GM19023 (cell line): ENCODE results near the gene GALNT14.

ENCODE experiments used
- ATAC-seq: cut with Tn5 transposase; IDR thresholded peaks from one replicate; pipeline ENCODE4 v1.9.1; 2021; ENCODE audit warnings: mild to moderate bottlenecking, moderate library complexity; ENCODE audit not compliant: unreplicated experiment

GALNT14 gene

GRCh38 chr2:31016648-31017047 is 121.6 kb downstream of the GALNT14 start:
- no peak for ATAC-seq

GRCh38 chr2:31014516-31014915 is 123.7 kb downstream of the GALNT14 start:
- ATAC-seq, result no peak

DNA sequence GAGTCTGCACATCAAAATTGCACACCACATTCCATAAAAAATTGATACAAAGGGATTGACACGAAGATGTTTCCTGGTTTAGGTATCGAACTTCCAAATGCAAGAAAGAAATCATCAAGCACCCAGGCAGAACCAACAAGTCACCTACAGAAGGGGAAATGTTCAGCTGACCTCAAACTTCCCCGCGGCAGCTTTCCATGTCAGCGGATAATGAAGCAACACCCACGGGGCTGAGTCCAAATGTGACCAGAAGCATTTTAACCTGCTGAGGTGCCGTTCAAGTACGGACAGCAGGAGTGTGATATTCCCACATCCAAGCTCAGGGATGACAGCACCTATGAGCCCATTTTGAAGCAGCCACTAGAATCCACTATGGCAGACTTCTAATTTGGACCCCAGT is 124.9 kb downstream of the GALNT14 start:
- no peak for ATAC-seq

DNA sequence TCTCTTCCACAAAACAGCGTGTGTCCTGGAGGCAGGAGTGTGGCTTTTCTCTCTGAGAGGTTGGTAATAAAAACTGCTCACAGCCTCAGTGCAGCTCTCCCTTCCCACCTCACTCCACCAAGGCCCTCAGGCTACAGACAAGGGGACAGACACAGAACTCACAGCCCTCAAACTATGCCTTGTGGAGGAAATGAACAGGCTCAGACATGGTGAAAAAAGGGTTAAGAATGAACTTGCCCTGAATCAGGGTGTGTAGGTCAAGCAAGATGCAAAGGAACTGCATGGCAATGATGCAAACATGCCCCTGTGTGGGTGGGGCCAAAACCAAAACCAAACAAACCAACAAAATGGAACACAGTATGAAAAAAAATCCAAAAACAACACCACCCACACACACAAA is 125.8 kb downstream of the GALNT14 start:
- no peak for ATAC-seq

DNA sequence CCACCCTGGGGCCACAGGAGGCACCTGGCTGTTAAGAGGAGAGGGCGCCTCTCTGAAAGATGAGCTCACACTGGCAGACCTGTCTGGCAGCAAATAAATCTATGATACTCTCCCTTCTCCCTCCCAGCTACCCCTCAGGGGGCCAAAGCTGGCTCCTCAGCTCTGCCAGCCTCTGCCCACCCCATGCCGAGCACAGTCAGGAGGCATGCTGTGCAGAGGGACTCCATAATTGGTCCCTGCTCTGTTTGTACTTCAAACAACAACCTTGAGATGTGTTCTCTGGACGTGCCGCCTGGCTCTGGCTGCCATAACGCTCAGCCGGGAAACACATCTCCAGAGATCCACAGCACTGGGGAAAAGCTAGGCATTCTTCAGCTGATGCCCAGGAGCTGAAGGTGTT is 126.7 kb downstream of the GALNT14 start:
- ATAC-seq, result no peak

GRCh38 chr2:31008561-31009114 is 129.6 kb downstream of the GALNT14 start:
- no peak for ATAC-seq

- ATAC-seq, result no peak
Measured at GRCh38 chr2:31004257-31004656, 134.0 kb downstream of the GALNT14 start.

DNA sequence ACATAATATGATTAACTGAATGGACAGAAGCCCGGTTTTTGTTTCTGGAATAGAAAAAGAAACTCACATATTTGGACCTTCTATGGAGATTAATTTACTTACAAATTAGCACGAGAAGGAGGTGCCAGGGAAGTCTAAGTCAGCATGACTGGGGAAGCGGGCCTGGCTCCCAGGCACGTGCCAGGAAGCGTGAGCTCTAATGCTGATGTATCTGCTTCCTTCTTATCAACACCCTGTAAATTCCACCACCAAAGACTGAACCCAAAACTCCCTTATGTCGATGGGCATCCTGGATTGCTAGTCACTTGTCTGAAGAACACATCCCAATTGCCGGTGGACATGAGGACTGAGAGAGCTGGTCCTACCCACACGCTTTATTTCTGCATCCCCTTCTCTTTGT is 134.5 kb downstream of the GALNT14 start:
- no peak for ATAC-seq

DNA sequence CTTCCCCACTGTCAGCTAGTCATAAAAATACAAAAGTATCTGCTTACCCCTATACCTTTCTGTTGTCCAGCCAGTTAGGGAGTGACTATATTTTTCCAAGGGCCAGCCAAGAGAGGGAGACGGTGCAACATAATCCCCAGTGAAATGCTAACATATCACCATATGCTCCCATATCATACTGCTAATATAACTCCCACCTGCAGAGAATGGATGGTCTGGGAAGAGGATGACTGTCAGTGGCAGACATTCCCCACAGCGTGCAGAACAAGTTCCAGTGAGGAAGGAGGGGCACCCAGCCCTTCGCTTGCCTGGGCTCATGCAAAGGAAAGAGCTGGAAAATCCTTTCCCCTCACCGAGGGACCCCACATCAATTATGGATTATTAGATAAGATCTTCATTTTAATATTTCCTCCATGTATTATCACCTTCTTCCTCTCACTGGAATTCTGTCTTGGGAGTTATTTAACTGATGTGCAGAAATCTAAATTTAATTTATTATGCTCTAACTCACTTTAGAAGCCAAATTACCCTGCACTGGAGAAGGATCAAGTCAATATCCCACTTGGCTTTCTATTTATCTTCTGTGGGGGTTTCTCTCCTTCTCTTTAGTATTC is 135.6 kb downstream of the GALNT14 start:
- no peak for ATAC-seq

- ATAC-seq, result no peak
Measured at GRCh38 chr2:31000970-31001369, 137.3 kb downstream of the GALNT14 start.

DNA sequence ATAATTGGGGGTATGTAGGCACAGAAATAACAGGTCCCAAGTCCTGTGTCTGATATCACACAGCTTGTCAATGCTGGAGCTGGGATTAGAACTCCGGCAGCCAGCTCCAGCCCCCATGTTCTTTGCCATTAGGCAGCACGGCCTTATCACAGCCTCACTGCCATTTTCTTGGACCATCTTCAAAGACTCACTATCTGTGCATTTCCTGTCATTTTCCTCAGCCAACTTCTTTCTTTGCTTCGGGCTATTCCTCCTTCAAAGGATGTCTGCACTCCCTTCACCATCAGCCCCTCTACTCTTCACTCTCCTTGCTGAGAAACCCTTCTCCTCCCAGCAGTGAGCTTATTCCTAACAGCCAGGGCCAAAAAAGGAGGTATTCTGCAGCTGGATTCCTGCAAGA is 139.6 kb downstream of the GALNT14 start:
- ATAC-seq, result no peak

DNA sequence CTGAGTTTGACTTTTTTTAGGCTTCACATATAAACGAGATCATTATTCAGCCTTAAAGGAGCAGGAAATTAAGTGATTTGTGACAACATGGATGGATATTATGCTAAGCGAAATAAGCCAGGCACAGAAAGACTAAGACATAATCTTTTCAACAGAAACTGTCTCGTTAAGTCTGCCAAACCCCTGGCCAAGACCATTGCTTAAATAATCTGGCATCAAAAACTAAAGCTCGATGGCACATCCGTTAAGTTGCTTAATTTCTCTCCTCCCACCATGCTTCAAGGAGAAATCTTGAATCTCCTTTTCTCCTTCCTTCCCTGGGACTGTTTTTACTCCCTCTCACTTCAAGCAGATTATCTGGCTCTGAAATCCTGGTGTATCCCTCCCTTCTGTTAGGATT is 140.3 kb downstream of the GALNT14 start:
- ATAC-seq, result no peak

GRCh38 chr2:30994227-30995056 is 143.8 kb downstream of the GALNT14 start:
- ATAC-seq, result no peak

DNA sequence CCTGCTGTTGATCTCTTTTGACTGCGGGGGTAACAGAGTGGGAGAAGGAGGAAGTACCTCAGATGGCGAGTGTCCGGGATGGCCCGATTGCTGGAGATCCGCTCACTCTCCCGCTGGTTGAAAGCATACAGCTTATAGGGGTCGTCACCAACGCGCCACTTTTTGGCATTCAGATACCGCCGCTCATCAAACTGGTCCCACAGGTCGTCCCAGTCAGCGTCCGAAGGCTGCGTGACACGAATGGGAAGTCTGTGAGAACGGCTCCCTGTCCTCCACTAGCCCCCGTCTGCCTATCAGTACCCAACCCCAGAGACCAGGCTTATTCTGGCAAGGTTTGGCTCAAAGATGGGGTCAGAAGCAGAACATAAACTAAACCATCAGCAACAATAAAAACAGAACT is 145.5 kb downstream of the GALNT14 start:
- no peak for ATAC-seq

DNA sequence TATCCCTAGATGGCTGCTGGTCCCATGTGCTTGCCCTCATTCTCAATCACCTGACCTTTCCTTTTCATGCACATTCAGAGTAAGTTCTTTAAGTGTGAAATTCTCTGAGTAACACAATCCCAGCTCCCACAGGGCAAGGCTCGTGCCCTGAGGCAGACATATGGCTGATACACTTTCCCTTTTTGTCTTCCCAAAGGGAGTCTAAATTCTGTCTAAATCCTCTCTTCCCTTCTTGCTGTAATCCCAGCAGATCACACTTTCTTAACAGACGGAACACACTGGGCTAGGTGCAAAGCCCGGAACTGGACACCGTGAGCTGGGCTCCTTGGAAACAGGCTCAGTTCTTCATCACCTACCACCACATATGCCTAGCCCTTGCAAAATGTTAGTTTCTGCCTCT is 147.6 kb downstream of the GALNT14 start:
- no peak for ATAC-seq

DNA sequence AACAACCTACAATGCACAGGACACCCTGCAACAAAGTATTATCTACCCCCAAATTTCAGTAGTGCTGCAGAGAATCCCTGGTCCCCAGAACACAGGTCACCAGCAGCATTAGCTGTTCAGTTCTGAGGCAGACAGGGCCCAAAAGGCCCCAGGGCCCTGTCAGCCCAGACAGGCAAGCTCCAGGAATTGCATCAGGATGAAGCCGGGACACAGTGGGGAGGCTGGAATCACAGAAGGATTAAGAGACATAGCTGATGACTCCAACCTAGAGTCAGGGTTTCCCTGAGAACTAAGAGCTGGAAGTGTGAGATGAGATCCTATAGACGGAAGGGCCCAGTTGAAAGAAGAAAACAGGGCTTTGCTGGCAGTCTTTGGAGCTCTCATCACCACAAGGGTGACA is 148.1 kb downstream of the GALNT14 start:
- no peak for ATAC-seq

GRCh38 chr2:30989746-30990145 is 148.5 kb downstream of the GALNT14 start:
- no peak for ATAC-seq

DNA sequence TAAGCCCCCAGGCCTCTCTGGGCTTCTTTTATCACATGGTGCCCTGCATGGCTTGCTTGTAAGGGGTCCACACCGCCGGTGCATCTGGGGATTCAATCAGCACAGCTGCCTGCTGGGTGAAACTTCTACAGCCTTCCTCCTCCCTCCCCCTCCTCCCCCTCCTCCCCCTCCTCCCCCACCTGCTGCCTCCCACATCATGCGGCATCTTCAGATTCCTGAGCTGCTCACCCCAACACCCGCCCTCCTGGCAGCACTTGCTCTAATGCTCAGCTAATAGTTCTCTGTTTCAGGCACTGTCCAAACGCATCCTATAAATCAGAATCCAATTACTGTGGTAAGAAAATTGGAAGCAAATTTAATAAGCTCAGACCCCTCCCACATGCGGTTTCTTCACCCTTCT is 150.7 kb downstream of the GALNT14 start:
- no peak for ATAC-seq

DNA sequence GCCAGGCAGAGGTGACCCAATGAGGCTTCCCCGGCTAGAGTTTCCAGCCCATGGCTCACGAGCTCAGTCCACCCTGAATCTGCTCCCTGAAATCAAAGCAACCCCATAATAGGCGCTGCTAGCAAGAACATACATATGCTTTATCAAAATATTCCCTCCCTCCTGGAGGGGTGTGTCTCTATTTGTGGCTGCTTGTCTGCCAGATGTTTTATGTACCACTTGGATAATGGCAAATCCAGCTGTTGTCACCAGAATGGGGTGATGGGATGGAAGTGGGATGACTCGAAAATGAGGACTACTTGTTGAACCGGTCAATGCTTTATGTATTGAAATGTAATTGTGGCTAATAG is 152.0 kb downstream of the GALNT14 start:
- ATAC-seq, result no peak

- no peak for ATAC-seq
Measured at GRCh38 chr2:30985493-30986230, 152.6 kb downstream of the GALNT14 start.

DNA sequence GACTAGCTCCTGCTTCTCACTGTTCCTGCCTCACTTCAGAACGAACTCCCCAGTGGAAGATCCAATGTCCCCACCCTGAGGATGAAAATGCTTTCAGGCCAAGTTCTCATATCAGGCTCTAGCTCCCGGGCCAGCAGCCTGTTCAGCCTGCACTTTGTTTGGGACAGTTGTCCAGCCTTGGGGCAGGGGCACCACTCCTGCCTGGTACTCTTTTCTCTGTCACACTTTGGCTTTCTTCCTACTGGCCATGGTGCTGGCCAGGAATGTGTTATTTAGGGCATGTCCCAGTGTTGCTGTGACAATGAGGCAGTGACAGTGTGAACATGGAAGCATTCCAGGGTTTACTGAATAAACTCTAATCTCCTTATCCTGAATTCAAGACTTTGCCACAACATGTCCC is 154.1 kb downstream of the GALNT14 start:
- ATAC-seq, result no peak

DNA sequence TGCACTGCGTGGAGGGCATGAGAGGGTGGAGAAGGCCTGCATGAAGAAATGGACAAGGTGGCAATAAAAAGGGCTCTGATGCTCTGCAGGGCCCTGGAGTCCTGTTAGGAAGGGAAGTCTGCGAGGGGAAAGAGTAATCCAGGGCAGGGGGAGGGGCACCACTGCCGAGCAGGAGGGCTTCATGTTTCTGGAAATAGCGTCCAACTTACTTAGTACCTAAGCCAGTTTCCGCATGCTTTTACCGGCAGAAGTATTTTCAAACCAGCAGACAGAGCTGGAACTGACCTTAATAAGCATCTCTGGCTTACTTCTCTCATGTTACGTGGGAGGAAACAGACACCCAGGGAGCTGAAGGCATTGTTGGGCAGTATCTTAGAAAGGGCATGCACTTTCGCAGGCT is 156.7 kb downstream of the GALNT14 start:
- ATAC-seq, result no peak
